Measurements from ENCODE around the gene USP4.

The USP4 gene

GRCh38 chr3:49302613-49303012, 37.2 kb downstream of the USP4 start:
- no peak for TF ChIP-seq CTCF (conservative IDR thresholded peaks at IDR 0.05)
- TF ChIP-seq ZFX (IDR thresholded peaks at IDR 0.05) = no peak
- H3K27ac ChIP-seq = no peak overlapping the region

- TF ChIP-seq ZFX (IDR thresholded peaks at IDR 0.05) (no peak), CTCF (conservative IDR thresholded peaks at IDR 0.05) (no peak)
These were observed 39.3 kb downstream of the USP4 start for GRCh38 chr3:49300595-49300994.

GRCh38 chr3:49298511-49298910, 41.3 kb downstream of the USP4 start:
- no peak overlapping the region for H3K27ac ChIP-seq

More at GRCh38 chr3:49300595-49300994, 39.3 kb downstream of the USP4 start:
- H3K27ac ChIP-seq = no peak overlapping the region

GRCh38 chr3:49296781-49297411, 43.0 kb downstream of the USP4 start:
- TF ChIP-seq CTCF (conservative IDR thresholded peaks at IDR 0.05) (no peak), ZFX (IDR thresholded peaks at IDR 0.05) (no peak)
- no peak overlapping the region for H3K27ac ChIP-seq

More at GRCh38 chr3:49298511-49298910, 41.3 kb downstream of the USP4 start:
- TF ChIP-seq ZFX (IDR thresholded peaks at IDR 0.05) (no peak), CTCF (conservative IDR thresholded peaks at IDR 0.05) (no peak)

GRCh38 chr3:49295489-49296058, 44.3 kb downstream of the USP4 start:
- TF ChIP-seq CTCF (conservative IDR thresholded peaks at IDR 0.05) (peak; percentile 68), ZFX (IDR thresholded peaks at IDR 0.05) (no peak)
- H3K27ac ChIP-seq = no peak overlapping the region

GRCh38 chr3:49294343-49294742, 45.5 kb downstream of the USP4 start:
- TF ChIP-seq ZFX (IDR thresholded peaks at IDR 0.05) = no peak
- TF ChIP-seq CTCF (conservative IDR thresholded peaks at IDR 0.05) = no peak
- no peak overlapping the region for H3K27ac ChIP-seq

GRCh38 chr3:49283997-49284396, 55.9 kb downstream of the USP4 start:
- no peak overlapping the region for H3K27ac ChIP-seq
- TF ChIP-seq CTCF (conservative IDR thresholded peaks at IDR 0.05) (no peak), ZFX (IDR thresholded peaks at IDR 0.05) (no peak)
